IgD-negative memory B cell (primary cell): ENCODE measurements around the gene TMEM218. TPM values are rescaled to one million over a fixed set of nuclear protein-coding genes. Genes with fewer than 3 reads are reported as not detected.

Source experiments
- H3K27ac Mint-ChIP-seq, 3 donors: one replicate each; pipeline ENCODE4 v1.8.0; 2020 to 2022; ENCODE audit warnings: mild to moderate bottlenecking in 3 of 3, mixed read lengths in 3 of 3, moderate library complexity in 1 of 3
- H3K27me3 Mint-ChIP-seq: one replicate; pipeline ENCODE4 v1.8.0; 2021; ENCODE audit warnings: mixed read lengths
- H3K36me3 Mint-ChIP-seq: one replicate; pipeline ENCODE4 v1.8.0; 2020; ENCODE audit warnings: mild to moderate bottlenecking, mixed read lengths
- H3K4me1 Mint-ChIP-seq, 3 donors: one replicate each; pipeline ENCODE4 v1.8.0; 2020 to 2022; ENCODE audit warnings: mixed read lengths in 3 of 3, mild to moderate bottlenecking in 1 of 3
- H3K4me3 Mint-ChIP-seq, 4 donors: one replicate each; pipeline ENCODE4 v1.8.0; 2020 to 2022; ENCODE audit warnings: mild to moderate bottlenecking in 4 of 4, mixed read lengths in 4 of 4, moderate library complexity in 3 of 4
- H3K9me3 Mint-ChIP-seq, 3 donors: one replicate each; pipeline ENCODE4 v1.8.0; 2020 to 2021; ENCODE audit warnings: mixed read lengths in 3 of 3, mild to moderate bottlenecking in 1 of 3
- polyA plus RNA-seq: library from polyadenylated mRNA; unstranded; fragments of 300-500 nt; fragmentation: Illumina TruSeq; gene quantifications from one replicate; pipeline ENCODE4 v1.2.3, GENCODE V29; 2021

The TMEM218 gene
- polyA plus RNA-seq, 1 donor from 2014 or later = 45.1 TPM

DNA sequence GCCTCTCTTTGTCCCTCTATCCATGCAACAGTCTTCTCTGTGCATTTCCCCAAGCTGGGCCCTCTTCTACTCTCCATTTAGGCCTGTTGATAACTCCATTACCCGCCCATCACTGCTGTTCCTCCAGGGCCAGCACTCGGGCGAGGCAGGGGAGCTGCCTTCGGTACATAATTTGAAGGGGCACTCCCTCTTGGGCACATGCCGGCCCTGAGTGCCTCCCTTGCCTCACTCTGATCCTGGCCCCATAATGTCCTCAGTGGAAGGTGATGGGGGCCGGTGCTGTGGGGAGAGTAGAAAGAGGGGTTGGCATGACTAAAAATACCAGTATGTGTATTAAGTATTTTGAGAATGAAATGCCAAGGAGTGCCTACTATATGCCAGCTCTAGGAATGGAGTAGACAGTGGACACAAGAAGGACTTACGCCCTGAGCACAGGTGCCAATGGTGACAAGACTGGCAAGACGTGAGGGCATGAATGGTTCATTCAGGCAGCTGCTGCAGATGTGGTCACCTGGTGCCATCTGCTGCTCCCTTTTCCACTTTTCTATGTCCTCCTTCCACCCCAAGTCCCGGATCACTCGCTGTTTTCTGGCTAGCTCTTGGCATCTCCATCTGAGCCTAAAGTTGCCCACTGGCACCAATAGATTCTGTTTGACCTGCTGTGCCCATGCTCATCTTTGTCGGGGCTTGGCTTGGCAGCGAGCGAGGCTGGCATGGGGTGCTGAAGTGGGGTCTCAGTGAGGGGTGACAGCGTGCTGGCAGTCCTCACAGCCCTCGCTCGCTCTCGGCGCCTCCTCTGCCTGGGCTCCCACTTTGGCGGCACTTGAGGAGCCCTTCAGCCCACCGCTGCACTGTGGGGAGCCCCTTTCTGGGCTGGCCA, 22.6 kb downstream of the TMEM218 start:
- Mint-ChIP-seq H3K9me3 (no peaks in the 10 kb centered on the region), H3K4me3 (no peak overlapping the region), H3K27me3 (no peaks in the 10 kb centered on the region), H3K4me1 (peaks cover 0 to 5% (median 4%) of the 10 kb centered on the region in 3 donors), H3K27ac (no peak overlapping the region), H3K36me3 (peaks cover 5% of the 10 kb centered on the region)

- H3K4me1 Mint-ChIP-seq = peaks cover 0 to 5% (median 4%) of the 10 kb centered on the region in 3 donors
- no peak overlapping the region for H3K4me3 Mint-ChIP-seq
- H3K9me3 Mint-ChIP-seq = no peaks in the 10 kb centered on the region
- peak overlapping the region in 1 of 3 donors; percentile 18 for H3K27ac Mint-ChIP-seq
- peaks cover 7% of the 10 kb centered on the region for H3K36me3 Mint-ChIP-seq
- no peaks in the 10 kb centered on the region for H3K27me3 Mint-ChIP-seq
Measured at GRCh38 chr11:125088123-125088522, 23.3 kb downstream of the TMEM218 start.

GRCh38 chr11:125086633-125087296, 24.7 kb downstream of the TMEM218 start:
- Mint-ChIP-seq H3K4me1 (peaks cover 0 to 5% (median 4%) of the 10 kb centered on the region in 3 donors), H3K27me3 (no peaks in the 10 kb centered on the region), H3K4me3 (no peak overlapping the region), H3K9me3 (no peaks in the 10 kb centered on the region), H3K36me3 (peaks cover 7% of the 10 kb centered on the region), H3K27ac (no peak overlapping the region)

DNA sequence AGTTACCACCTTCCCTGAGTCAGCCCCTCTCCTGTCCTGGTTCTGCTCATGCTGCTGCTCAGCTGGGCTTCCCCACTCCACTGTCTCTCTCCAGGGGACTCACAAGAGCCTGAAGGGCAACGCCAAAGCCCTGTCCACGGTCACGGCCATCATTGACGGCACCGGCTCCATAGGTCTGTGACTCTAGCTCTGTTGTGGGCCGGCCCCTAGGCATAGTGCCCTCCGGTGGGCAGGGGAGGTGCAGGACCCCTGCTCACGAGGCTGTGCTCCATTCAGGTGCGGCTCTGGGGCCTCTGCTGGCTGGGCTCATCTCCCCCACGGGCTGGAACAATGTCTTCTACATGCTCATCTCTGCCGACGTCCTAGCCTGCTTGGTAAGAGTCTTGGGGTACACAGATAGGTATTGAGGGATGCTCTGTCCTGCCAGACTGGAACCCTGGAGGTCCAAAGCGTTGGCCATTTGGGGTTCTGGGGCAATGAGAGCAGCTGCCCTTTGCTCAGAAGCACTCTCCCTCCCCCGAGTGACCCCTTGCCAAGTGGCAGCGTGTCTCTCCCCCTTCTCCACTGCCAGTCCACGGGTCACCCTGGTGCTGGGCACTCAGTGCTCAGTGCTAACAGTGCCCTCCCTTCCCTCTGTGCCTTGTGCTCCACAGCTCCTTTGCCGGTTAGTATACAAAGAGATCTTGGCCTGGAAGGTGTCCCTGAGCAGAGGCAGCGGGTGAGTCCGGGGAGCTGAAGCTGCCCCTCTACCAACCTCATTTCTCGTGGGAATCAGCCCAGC, 25.9 kb downstream of the TMEM218 start:
- Mint-ChIP-seq H3K36me3 (peaks cover 7% of the 10 kb centered on the region), H3K9me3 (no peaks in the 10 kb centered on the region), H3K4me3 (no peak overlapping the region), H3K27ac (peak overlapping the region in 1 of 3 donors; percentile 83), H3K4me1 (peaks cover 0 to 5% (median 2%) of the 10 kb centered on the region in 3 donors), H3K27me3 (no peaks in the 10 kb centered on the region)

DNA sequence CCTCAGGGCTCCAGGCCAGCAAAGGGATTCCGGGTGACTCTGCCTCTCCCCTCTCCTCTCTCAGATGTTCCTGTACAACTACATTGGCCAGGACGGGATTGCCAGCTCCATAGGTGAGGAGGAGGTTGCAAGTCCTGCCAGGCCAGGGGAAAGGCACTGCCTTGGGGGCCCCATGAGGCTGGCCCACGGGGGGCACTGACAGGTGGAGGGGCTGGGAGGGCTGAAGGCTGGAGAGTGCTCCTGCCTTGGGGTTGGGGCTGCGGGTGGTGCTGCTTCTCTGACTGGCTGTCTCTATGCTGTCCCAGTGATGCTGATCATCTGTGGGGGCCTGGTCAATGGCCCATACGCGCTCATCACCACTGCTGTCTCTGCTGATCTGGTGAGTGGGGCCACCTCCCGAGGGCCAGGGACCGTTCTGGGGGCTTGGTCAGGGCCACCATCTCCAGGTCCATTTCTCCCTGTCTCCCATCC, 26.6 kb downstream of the TMEM218 start:
- Mint-ChIP-seq H3K4me3 (no peak overlapping the region), H3K27me3 (no peaks in the 10 kb centered on the region), H3K9me3 (no peaks in the 10 kb centered on the region), H3K36me3 (peaks cover 7% of the 10 kb centered on the region), H3K4me1 (peaks cover 0 to 4% (median 0%) of the 10 kb centered on the region in 3 donors), H3K27ac (peak overlapping the region in 2 of 3 donors; percentile 39 to 83)

- peak overlapping the region in 1 of 3 donors; percentile 39 for H3K27ac Mint-ChIP-seq
Measured at GRCh38 chr11:125084057-125084416, 27.4 kb downstream of the TMEM218 start.

DNA sequence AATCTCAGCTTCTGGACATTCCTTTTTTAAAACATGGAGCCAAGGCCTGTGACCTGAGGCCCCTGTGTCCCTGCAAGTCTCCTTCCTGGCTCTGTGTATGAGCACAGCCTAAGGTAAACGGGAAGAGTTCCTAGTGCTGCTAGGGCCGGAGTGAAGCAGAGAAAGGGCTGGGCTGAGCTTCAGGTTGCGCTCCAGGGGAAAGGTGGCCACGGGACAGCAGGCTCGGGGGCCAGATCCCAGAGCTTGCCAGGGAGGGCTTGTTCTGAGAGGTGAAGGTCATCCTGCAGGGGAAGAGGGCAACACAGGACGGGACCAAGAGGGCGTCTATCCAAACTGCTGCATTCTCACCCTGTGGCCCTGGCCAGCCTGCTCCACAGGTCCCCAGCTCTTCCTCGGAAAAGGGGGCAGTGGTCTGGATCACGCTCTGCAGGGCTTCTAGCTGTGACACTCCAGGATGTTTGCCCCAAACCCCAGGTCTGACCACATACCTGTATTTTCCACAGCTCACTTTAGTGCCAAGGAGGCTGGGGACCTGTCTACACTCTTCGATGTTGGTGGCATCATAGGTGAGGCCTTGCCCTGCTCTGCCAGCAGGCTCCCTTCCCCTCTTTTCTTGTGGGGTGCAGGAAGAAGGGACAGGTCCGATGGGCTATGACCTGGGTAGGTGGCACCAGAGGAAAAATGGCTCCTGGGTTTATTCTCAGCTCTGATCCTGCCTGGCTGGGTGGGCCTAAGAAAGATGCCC, 27.9 kb downstream of the TMEM218 start:
- no peak overlapping the region for H3K4me3 Mint-ChIP-seq
- H3K27ac Mint-ChIP-seq = peak overlapping the region in 1 of 3 donors; percentile 35
- H3K36me3 Mint-ChIP-seq = peaks cover 7% of the 10 kb centered on the region
- peaks cover 0 to 4% (median 1%) of the 10 kb centered on the region in 3 donors for H3K4me1 Mint-ChIP-seq
- H3K9me3 Mint-ChIP-seq = no peaks in the 10 kb centered on the region
- H3K27me3 Mint-ChIP-seq = no peaks in the 10 kb centered on the region

More at GRCh38 chr11:125084057-125084416, 27.4 kb downstream of the TMEM218 start:
- Mint-ChIP-seq H3K27me3 (no peaks in the 10 kb centered on the region), H3K36me3 (peaks cover 7% of the 10 kb centered on the region), H3K4me3 (no peak overlapping the region), H3K4me1 (peaks cover 0 to 4% (median 0%) of the 10 kb centered on the region in 3 donors), H3K9me3 (no peaks in the 10 kb centered on the region)

DNA sequence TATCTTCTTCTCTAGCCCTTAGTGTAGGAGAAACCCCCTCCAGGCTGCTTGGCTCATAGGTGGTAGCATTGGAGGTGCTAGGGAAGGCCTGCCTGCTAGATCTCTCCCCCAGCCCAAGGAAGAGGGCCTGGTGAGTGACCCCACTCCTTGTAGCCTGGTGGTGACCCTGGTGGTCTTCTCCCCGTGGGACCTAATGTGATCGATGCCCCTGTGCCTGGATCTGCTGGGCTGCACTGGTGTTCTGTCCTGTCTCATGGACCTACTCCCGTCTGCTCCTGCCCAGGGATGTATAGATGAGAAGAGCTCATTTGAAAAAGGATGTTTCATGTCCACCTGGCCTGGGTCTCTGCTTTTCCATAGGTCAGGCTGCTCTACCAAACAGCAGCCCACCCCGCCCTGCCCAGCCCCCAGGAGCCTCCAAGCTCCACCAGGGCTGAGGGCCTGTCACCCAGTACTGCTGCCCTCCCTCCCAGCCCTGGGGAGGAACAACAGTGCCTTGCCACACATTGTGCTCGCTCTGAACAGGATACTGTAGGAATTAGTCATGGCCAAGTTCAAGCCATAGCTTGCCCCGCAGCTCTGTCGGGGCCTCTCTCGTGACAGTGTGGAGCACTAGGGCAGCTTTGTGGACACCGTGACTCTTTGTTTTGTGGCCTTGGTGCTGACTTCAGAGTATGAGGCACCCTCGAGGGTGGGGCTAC, 28.7 kb downstream of the TMEM218 start:
- H3K36me3 Mint-ChIP-seq = peaks cover 7% of the 10 kb centered on the region
- no peak overlapping the region for H3K4me3 Mint-ChIP-seq
- H3K27me3 Mint-ChIP-seq = no peaks in the 10 kb centered on the region
- peak overlapping the region in 1 of 3 donors; percentile 35 for H3K27ac Mint-ChIP-seq
- no peaks in the 10 kb centered on the region for H3K9me3 Mint-ChIP-seq
- H3K4me1 Mint-ChIP-seq = peaks cover 0 to 7% (median 1%) of the 10 kb centered on the region in 3 donors

DNA sequence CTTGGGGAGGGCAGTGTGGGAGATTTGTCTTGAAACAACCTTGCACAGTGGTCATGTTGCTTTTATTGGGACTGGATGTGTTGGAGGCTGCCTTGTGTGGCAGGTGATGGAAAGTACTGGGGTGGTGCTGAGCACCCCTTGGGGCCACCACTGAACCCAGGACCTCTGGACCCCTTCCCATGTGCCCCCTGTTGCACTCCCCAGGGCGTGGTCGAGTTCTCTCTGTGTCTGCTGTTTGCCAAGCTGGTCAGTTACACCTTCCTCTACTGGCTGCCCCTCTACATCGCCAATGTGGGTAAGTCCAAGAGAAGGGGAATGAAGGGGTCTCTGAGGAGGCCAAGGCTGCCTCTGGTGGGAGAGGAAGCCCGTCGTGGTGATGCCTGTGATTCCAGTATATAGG, 29.4 kb downstream of the TMEM218 start:
- Mint-ChIP-seq H3K9me3 (no peaks in the 10 kb centered on the region), H3K27ac (no peak overlapping the region), H3K36me3 (peaks cover 7% of the 10 kb centered on the region), H3K4me3 (no peak overlapping the region), H3K27me3 (no peaks in the 10 kb centered on the region), H3K4me1 (peaks cover 0 to 7% (median 1%) of the 10 kb centered on the region in 3 donors)

DNA sequence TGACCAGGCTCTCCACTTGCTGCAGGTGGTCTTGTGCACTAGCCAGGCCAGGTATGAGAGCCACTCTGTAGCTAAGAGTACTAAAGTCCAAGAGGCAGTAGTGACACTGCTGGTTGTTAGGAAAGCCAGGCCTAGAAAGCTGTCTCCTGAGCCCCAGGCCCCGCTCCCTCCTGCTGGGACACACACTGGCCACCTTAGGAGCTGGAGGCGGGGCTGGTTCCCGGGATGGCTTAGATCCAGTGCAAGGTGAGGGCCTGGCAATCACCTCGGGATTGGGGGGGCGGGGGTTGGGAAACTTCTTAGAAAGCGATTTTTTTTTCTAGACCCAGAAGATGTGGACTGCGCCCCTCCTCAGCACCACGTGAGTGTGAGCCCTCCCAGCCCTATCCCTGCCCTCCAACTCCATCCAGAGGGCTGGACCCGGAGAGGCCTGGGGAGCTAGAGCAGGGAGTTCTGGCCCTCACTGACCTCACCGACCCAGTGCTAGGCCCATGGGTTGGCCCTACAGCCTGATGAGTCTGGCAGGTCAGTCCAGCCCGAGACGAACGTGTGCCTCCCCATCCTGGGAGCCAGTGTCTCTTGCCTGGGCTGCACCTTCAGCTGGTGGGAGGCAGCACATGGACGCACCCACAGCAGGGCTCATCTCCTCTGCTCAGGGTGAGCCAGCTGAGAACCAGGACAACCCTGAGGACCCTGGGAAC, 30.2 kb downstream of the TMEM218 start:
- Mint-ChIP-seq H3K9me3 (no peaks in the 10 kb centered on the region), H3K4me3 (no peak overlapping the region), H3K4me1 (peaks cover 0 to 4% (median 1%) of the 10 kb centered on the region in 3 donors), H3K36me3 (peaks cover 7% of the 10 kb centered on the region), H3K27me3 (no peaks in the 10 kb centered on the region), H3K27ac (no peak overlapping the region)

DNA sequence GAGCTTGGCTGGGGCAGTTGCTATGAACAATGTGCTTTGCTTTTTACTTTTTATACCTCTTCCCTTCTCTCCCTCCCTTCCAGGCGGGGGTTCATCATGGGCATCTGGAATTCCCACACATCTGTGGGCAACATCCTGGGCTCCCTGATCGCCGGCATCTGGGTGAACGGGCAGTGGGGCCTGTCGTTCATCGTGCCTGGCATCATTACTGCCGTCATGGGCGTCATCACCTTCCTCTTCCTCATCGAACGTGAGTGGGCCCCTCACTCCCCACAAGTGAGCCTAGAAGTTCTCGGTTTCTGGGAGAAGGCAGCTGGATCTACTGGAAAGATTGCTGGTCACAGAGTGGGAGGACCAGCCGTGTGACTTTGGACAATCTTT, 30.9 kb downstream of the TMEM218 start:
- no peak overlapping the region for H3K4me3 Mint-ChIP-seq
- no peaks in the 10 kb centered on the region for H3K9me3 Mint-ChIP-seq
- no peaks in the 10 kb centered on the region for H3K27me3 Mint-ChIP-seq
- no peak overlapping the region for H3K27ac Mint-ChIP-seq
- H3K4me1 Mint-ChIP-seq = peaks cover 0 to 3% (median 1%) of the 10 kb centered on the region in 3 donors
- H3K36me3 Mint-ChIP-seq = peaks cover 7% of the 10 kb centered on the region

DNA sequence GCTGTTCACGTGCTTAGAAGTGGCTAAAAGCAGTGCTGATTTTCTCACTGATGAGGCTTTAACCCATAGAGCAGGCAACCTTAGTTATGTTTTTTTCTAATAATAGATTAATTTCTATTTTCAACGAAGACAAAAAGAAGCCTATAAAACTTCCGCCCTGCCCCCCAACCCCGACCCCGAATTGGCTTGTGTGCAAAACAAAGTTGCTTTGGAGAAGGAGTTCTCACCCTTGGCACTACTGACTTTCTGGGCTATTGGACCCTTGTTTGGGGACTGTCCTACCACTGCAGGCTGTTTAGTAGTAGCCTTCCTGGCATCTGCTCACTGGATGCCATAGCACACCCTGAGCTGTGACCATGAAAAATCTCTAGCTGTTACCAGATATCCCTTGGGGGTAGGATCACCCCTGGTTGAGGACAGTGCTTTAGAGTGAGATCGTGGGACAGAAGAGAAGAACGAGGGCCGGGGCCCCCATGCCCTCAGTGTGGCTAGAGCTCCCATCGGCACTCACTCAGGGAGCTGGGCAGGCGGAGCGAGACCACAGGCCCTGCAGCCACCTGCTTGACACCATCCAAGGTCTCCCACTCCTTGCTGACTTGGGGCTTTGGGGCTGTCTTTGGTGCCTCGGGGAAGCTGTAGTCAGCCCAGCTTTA, 31.4 kb downstream of the TMEM218 start:
- no peak overlapping the region for H3K4me3 Mint-ChIP-seq
- peaks cover 0 to 3% (median 1%) of the 10 kb centered on the region in 3 donors for H3K4me1 Mint-ChIP-seq
- no peak overlapping the region for H3K27ac Mint-ChIP-seq
- H3K36me3 Mint-ChIP-seq = peaks cover 7% of the 10 kb centered on the region
- H3K27me3 Mint-ChIP-seq = no peaks in the 10 kb centered on the region
- H3K9me3 Mint-ChIP-seq = no peaks in the 10 kb centered on the region
